GM21360 (cell line): ENCODE results near the gene PKN1.

Experiments
- ATAC-seq: cut with Tn5 transposase; IDR thresholded peaks from one replicate; pipeline ENCODE4 v1.9.1; 2021; ENCODE audit warnings: mild to moderate bottlenecking, moderate library complexity; ENCODE audit not compliant: unreplicated experiment

Gene PKN1

DNA sequence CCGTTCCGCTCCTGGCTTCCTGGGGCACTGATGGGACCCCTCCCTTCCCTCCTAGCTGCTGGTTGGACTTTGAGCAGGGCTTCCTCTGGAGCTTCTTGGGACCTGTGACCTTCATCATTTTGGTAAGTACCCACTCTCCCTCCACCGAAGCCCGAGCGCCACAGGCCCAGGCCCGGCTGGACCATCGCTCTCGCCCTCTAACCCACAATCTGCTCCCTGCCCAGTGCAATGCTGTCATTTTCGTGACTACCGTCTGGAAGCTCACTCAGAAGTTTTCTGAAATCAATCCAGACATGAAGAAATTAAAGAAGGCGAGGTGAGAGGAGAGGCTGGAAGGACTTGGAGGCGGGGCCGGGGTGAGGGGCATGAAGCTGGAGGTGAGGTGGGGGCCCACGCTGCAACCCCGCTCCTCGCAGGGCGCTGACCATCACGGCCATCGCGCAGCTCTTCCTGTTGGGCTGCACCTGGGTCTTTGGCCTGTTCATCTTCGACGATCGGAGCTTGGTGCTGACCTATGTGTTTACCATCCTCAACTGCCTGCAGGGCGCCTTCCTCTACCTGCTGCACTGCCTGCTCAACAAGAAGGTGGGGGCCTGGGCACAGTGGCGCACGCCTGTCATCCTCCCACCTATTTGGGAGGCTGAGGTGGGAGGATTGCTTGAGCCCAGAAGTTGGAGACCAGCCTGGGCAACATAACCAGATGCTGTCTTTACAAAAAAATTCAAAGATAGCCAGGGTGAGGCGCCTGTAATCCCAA, 26.3 kb upstream of the PKN1 start:
- no peak for ATAC-seq

DNA sequence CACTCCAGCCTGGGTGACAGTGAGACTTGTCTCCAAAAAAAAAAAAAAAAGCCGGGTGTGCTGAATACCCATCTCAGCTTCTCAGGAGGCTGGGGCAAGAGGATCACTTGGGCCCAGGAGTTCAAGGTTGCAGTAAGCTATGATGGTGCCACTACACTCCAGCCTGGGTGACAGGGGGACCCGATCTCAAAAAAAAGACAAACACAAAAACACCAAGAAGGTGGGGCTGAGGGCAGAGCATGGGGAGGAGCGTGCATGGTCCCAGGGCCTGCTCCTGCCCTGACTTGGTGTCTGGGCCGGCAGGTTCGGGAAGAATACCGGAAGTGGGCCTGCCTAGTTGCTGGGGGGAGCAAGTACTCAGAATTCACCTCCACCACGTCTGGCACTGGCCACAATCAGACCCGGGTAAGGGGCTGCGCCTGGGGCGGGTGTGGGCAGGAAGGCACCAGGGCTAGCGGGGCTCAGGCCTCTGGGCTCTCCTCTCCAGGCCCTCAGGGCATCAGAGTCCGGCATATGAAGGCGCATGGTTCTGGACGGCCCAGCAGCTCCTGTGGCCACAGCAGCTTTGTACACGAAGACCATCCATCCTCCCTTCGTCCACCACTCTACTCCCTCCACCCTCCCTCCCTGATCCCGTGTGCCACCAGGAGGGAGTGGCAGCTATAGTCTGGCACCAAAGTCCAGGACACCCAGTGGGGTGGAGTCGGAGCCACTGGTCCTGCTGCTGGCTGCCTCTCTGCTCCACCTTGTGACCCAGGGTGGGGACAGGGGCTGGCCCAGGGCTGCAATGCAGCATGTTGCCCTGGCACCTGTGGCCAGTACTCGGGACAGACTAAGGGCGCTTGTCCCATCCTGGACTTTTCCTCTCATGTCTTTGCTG, 25.3 kb upstream of the PKN1 start:
- ATAC-seq: no peak

DNA sequence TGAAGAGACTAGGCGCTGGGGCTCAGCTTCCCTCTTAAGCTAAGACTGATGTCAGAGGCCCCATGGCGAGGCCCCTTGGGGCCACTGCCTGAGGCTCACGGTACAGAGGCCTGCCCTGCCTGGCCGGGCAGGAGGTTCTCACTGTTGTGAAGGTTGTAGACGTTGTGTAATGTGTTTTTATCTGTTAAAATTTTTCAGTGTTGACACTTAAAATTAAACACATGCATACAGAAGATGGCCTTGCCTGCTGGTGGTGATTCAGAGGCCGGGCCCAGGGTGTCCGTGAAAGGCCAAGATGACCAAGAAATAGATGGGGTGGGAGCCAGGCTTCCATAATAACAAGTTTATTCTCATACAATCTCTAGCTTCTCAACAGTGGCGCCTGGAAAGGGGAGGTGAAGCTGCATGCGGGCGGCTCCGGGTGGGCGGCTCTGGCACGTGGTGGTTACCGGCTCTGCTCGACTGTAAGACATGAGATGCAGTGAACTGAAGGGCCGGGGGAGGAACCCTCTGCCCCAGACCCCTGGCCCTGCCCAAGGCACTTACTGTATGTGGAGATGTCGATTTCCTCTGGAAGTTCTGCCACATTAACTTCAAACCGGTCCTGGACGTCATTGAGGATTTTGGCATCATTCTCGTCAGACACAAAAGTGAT, 24.5 kb upstream of the PKN1 start:
- no peak for ATAC-seq

DNA sequence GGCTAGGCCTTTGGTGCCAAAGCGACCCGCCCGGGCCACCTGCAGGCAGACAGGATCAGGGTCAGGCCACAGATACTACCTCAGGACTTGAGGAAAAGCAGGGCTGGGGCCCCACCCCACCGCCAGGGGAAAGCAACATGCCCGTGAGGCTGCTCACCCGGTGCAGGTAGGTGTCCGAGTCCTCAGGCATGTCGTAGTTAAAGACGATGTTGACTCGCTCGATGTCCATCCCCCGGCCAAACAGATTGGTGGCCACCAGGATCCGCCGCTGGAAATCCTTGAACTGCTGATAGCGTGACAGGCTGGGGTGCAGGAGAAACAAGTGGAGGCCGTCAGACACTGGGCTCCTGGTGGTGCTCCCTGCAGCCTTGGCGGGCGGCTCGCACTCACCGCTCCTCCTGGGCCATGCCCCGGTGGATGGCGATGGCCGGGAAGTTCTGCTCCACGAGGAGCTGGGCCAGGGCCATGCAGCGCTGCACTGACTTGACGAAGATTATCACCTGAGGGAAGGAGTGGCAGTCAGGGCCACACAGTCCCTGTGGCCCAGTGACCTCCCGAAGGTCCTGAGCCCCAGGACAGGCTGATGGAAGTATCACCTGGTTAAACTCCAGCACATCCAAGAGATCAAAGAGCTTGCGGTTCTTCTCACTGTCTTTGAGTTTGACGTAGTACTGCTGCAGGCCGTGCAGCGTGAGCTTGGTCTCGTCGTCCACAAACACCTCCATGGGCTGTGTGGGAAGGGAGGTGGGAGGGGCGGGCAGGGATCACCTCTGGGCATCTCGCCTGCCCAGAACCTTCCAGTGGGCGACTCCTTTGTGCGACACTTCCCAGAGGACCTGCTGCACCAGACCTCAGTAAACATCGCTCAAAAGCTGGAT, 23.7 kb upstream of the PKN1 start:
- no peak for ATAC-seq

DNA sequence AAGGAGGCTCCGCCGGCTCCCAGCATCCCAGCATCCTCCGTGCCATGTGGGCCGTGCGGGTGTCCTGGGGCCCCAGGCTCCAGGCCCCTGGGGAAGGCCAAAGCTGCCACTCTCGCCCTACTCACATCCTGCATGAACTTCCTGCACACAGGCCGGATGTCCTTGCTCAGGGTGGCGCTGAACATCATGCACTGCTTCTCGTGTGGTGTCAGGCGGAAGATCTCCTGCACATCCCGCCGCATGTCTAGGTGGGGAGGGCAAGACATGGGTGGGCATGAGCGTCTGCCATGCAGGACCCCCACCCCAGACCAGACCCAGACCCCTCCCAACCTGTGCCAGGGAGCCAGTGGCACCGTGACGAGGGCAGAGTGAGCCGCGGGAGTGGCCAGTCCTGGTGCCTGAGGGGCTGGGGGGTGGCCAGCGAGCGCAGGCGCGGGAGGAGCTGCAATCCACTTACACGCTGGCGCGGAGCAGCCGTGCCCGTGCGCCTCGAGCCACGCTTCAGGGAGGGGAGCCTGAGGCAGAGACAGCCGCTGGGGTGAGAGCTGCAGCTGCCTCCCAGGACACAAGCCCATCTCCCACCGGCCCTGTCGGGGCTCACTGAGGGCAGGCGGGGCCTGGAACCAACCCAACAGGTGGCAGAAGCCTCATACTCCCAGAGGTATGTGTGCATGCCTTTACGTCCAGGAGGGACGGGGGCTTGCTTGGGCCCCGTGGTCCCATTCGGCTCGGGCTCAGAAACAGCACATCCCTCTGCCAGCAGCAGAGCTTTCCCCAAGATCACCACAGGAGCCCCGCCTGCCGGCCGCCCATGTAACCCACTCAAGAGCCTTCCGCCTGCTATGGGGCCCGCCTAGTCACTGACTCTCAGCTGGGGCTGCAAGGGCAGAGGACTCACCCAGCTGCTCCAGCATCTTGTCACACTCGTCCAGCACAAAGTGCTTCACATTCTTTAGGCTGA, 22.7 kb upstream of the PKN1 start:
- ATAC-seq: no peak

DNA sequence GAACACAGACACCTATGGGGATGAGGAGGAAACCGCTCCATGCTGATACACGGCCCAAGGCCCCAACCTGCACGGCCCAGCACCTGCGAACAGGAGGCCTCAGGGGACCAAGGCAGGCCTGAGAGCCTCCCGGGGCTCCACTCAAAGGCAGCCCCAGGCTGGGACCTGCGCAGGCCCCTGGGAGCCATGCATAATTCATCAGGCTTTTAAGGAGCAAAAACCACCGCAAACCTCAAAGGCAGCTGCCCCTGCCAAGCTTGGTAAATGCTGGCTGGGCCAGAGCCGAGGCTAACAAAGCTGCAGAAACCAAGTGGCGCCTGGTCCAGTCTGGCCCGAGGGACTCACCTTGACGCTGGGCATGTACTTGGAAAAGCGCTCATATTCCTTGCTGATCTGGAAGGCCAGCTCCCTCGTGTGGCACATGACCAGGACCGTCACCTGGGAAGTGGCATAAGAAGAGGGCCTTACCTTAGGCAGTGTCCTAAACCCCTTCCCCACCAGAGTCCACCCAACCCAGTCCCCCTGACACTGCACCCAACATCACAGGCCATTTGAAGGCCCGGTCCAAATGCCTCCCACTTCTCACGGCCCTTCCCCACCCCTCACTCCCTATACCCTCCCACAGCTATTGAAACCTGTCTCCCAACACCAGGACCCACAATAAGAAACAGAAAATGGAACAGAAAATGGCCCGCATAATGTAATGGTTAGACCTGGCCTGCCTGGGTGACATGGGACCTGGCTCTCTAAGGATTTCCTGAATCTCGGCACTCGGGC, 21.8 kb upstream of the PKN1 start:
- ATAC-seq: no peak

DNA sequence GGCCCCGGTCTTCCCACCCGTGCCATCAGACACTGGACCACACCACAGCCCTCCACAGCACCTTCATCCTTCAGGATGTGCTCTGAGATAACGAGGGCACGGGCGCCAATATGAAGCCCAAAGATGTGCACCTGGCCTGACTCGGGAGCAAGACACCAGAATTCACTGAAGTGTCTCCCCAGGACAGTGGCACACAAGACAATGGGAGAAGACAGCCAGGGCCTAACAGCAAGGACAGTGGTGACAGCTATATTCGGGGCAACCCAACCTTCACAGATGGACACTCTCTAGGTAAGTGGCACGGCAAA, 21.2 kb upstream of the PKN1 start:
- ATAC-seq: no peak

DNA sequence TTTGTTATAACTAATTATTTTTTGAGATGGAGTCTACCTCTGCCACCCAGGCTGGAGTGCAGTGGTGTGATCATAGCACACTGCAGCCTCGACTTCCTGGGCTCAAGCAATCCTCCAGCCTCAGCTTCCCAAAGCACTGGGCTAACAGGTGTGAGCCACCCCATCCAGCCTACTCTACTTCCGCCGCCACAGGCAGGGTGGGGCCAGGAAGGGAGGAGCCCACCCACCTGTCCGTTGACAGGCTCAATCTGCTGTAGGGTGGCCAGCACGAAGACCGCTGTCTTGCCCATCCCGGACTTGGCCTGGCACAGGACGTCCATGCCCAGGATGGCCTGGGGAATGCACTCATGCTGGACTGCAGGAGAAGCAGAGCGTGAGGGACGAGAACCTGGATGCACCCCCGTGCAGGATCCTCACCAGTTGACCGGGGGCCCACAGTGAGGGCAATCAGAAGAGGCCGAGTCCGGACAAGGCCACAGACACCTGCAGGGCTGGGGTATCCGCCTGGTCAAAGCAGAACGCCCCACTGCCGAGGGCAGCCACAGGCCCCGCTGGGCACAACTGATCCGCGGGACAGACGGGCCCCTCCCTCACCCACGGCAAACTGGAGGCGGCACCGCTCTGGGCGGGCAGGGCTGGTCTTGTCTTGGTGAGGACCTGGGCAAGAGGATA, 20.6 kb upstream of the PKN1 start:
- no peak for ATAC-seq

DNA sequence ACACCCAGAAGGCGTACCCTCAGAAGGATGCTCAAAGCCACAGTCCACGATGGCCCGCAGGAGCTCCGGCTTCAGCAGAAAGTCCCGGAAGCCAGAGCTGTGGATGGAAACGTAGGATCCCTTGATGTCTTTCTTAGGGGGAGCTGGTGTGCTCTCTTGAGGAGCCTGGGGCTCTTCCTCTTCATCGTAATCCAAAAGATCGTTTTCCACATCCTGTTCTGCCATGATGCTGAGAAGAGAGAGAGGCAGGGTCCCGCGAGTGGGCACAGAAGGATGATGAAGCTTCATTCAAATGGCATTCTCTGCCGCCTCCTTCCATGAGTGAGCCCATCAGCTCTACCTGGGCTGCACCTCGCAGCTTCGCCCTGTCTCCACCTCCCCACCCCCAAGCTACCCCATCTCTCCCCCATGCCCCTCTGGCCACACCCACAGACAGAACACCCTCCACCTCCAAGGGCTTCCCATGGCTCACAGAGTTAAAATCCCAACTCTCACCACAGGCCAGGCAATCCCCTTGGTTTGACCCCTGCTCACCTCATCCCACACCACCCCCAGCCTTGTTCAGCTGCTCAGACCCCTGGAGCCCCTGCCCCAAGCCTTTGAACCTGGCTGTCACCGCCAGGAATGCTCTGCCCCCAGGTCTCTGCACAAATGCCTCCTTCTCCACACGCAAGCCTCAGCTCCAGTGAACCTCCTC, 20.0 kb upstream of the PKN1 start:
- no peak for ATAC-seq

DNA sequence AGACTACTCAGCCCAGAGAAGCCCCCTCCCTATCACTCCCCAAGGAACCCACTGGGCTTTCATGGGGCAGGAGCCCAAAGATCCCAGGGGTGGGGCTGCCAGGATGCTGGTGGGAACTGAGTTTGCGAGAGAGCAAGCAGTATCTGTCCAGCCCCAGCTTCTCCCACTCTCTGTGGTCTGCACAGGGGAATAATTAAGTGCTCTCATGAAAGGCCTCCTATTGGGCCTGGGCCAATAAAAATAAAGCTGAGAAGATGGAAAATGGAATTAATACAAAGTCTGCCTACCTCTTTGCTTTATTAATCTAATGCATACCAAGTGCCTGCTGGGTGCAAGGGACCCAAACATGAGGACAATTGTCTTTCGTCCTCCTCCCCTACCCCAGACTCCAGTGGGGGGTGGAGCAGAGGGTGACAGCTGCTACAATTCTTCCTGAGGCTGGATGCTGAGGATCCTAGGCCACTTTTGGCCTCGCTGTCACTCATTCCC, 19.4 kb upstream of the PKN1 start:
- ATAC-seq: no peak

GRCh38 chr19:14414926-14415690, 18.0 kb upstream of the PKN1 start:
- ATAC-seq: no peak

GRCh38 chr19:14416817-14417231, 16.3 kb upstream of the PKN1 start:
- ATAC-seq: no peak

DNA sequence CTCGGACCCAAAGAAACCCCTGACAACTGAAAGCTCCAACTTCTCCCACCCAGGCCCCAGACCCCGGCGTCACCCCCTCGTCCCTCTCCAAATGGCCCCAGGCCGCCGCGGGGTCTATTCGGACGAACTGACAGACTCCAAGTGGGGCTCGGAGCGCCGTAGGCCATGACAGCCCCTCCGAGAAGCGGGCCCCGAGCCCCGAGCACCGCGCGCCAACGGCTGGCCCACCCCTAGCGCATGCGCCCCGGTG, 14.3 kb upstream of the PKN1 start:
- peak; percentile 38 for ATAC-seq

DNA sequence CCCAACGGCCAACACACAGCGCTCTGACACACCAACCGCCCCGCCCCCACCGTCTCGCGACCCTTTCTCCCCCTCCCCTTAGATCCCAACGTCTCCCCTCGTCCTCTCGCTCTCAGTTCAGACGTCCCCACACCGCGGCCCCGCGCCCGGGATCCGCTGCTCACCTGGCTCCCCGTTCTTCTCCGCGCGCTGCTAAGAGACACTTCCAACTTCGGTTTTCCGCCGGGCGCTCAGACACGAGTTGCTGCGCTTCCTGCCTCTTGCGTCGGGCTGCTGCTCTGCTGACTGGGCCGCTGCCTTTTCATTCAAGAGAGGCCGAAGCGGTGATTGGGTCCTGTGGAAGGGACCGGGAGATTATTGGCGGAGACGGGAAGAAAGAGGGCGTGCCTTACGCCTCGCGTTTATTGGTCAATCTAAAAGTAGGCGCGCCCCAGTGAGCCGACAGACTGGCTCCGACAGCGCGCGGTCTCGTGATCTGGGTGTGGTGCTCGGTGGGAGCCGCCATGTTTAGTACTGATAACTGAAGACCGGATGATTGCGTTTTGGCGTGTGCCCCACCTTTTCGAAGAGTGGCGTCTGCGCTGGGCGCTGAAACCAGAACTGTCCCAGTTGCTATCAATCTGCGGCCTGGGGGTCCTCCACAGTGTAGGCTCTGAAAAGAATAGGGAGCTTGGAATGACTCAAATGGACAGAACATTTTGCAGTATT, 13.8 kb upstream of the PKN1 start, which contains the start of gene DDX39A:
TSS of gene DDX39A (minus strand) at position 236 of the 708 bp plus-strand sequence. CDS start 6,121 bp downstream, outside the sequence.
- peak; percentile 79 for ATAC-seq

GRCh38 chr19:14425696-14426138, 7.4 kb upstream of the PKN1 start:
- no peak for ATAC-seq

- ATAC-seq: no peak
Observed at GRCh38 chr19:14427461-14427860, 5.6 kb upstream of the PKN1 start.
